Measurements from ENCODE around the gene FIBP. TPM values are rescaled to one million over a fixed set of nuclear protein-coding genes. Genes with fewer than 3 reads are reported as not detected.

FIBP gene
- total RNA-seq, 3 donors from 2014 or later = 51.2 to 68.5 (median 51.7) TPM

- H3K9me3 ChIP-seq = no peaks in the 10 kb centered on the region
- intact Hi-C loops (cut with DNase I; ENCODE audit: low total_unique reads) = no loop called here
- no peak for TF ChIP-seq POLR2A (IDR thresholded peaks at IDR 0.05)
- no peak for TF ChIP-seq POLR2AphosphoS5 (IDR thresholded peaks at IDR 0.05)
- no peak for TF ChIP-seq CTCF (IDR thresholded peaks at IDR 0.05)
- no peaks in the 10 kb centered on the region for H3K36me3 ChIP-seq
- no peaks in the 10 kb centered on the region for H3K4me1 ChIP-seq
- no peaks in the 10 kb centered on the region for H3K27me3 ChIP-seq
- no peak for DNase-seq (ENCODE audit: low spot score in 2 of 2)
- no peak overlapping the region for H3K27ac ChIP-seq
- H3K4me3 ChIP-seq = no peak overlapping the region
Observed at GRCh38 chr11:65928667-65929066, 40.4 kb upstream of the FIBP start.

- Histone ChIP-seq H3K36me3 (no peaks in the 10 kb centered on the region), H3K9me3 (no peaks in the 10 kb centered on the region), H3K27ac (no peak overlapping the region), H3K4me1 (no peaks in the 10 kb centered on the region), H3K27me3 (no peaks in the 10 kb centered on the region), H3K4me3 (peak overlapping the region in 1 of 3 donors; percentile 33)
- DNase-seq (ENCODE audit: low spot score in 2 of 2) = no peak
- TF ChIP-seq POLR2AphosphoS5 (IDR thresholded peaks at IDR 0.05) = no peak
- no peak for TF ChIP-seq CTCF (IDR thresholded peaks at IDR 0.05)
- TF ChIP-seq POLR2A (IDR thresholded peaks at IDR 0.05) = no peak
- intact Hi-C loops (cut with DNase I; ENCODE audit: low total_unique reads) = no loop called here
Observed at GRCh38 chr11:65927904-65928397, 39.7 kb upstream of the FIBP start.

DNA sequence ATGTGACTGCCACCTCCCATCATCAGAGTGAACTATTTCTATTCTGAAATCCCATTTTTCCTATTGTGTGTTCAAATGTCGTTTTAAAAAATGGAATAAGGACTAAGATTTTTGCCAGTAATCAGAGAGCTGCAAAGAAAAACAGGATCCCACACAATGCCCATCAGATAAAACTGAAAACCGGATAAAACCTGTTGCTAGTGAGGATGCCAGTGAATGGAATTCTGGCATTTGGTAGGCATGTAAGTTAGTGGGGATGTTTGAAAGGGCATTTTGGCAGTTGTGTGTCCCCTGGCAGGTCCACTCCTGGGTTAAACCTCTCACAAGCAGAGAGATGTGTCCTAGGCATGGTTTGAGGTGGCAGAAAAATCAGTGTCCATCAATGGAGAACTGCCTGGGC lies 37.1 kb upstream of the FIBP start:
- H3K9me3 ChIP-seq = no peaks in the 10 kb centered on the region
- H3K27me3 ChIP-seq = no peaks in the 10 kb centered on the region
- no peak overlapping the region for H3K27ac ChIP-seq
- no peaks in the 10 kb centered on the region for H3K36me3 ChIP-seq
- TF ChIP-seq CTCF (IDR thresholded peaks at IDR 0.05) (no peak), POLR2AphosphoS5 (IDR thresholded peaks at IDR 0.05) (no peak), POLR2A (IDR thresholded peaks at IDR 0.05) (no peak)
- H3K4me3 ChIP-seq = no peak overlapping the region
- no peak for DNase-seq (ENCODE audit: low spot score in 2 of 2)
- intact Hi-C loops (cut with DNase I; ENCODE audit: low total_unique reads) = no loop called here
- H3K4me1 ChIP-seq = peaks cover 0 to 7% of the 10 kb centered on the region in 2 donors

DNA sequence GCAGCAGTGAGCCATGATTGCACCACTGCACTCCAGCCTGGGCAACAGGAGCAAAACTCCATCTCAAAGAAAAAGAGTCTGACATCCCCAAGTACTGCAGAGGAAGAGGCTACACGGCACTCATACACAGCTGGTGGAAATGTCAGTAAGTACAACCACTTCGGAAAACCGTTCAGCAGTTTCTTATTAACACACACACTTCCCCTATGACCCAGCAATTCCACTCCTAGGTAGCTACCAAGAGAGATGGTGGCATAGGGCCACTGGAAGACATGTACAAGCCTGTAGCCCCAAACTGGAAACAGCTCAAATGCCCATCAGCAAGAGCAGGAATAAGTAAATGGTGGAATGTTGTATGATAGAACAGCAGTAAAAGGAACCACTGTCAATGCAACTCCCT lies 34.3 kb upstream of the FIBP start:
- Histone ChIP-seq H3K27me3 (no peaks in the 10 kb centered on the region), H3K4me1 (peaks cover 0 to 14% of the 10 kb centered on the region in 2 donors), H3K27ac (no peak overlapping the region), H3K9me3 (no peaks in the 10 kb centered on the region), H3K36me3 (no peaks in the 10 kb centered on the region), H3K4me3 (no peak overlapping the region)
- no peak for TF ChIP-seq CTCF (IDR thresholded peaks at IDR 0.05)
- TF ChIP-seq POLR2A (IDR thresholded peaks at IDR 0.05) = no peak
- no peak for TF ChIP-seq POLR2AphosphoS5 (IDR thresholded peaks at IDR 0.05)
- intact Hi-C loops (cut with DNase I; ENCODE audit: low total_unique reads) = no loop called here
- no peak for DNase-seq (ENCODE audit: low spot score in 2 of 2)

GRCh38 chr11:65921876-65922275 lies 33.6 kb upstream of the FIBP start:
- no peak overlapping the region for H3K27ac ChIP-seq
- H3K27me3 ChIP-seq = no peaks in the 10 kb centered on the region
- TF ChIP-seq POLR2AphosphoS5 (IDR thresholded peaks at IDR 0.05) (no peak), CTCF (IDR thresholded peaks at IDR 0.05) (no peak), POLR2A (IDR thresholded peaks at IDR 0.05) (no peak)
- H3K9me3 ChIP-seq = no peaks in the 10 kb centered on the region
- no peak overlapping the region for H3K4me3 ChIP-seq
- no peaks in the 10 kb centered on the region for H3K36me3 ChIP-seq
- DNase-seq (ENCODE audit: low spot score in 2 of 2) = no peak
- peaks cover 0 to 19% of the 10 kb centered on the region in 2 donors for H3K4me1 ChIP-seq
- intact Hi-C loops (cut with DNase I; ENCODE audit: low total_unique reads) = no loop called here
